Type B pancreatic cell (in vitro differentiated cells): ENCODE data around the gene SETSIP. TPM values are rescaled to one million over a fixed set of nuclear protein-coding genes. Genes with fewer than 3 reads are reported as not detected.

Experiments
- DNase-seq: peaks from one replicate; pipeline ENCODE4 v3.0.0; 2021; ENCODE audit warnings: mixed read lengths; ENCODE audit not compliant: unreplicated experiment; ENCODE audit errors: extremely low spot score
- H3K27ac Mint-ChIP-seq: 2 replicates; pipeline ENCODE4 v1.8.0; 2021; ENCODE audit warnings: mild to moderate bottlenecking, mixed read lengths
- H3K27me3 Mint-ChIP-seq: 2 replicates; pipeline ENCODE4 v1.8.0; 2021; ENCODE audit warnings: mixed read lengths
- H3K36me3 Mint-ChIP-seq: 2 replicates; pipeline ENCODE4 v1.8.0; 2021; ENCODE audit warnings: mixed read lengths
- H3K4me1 Mint-ChIP-seq: one replicate; pipeline ENCODE4 v1.8.0; 2021; ENCODE audit warnings: mixed read lengths; ENCODE audit not compliant: unreplicated experiment
- H3K4me3 Mint-ChIP-seq: 2 replicates; pipeline ENCODE4 v1.8.0; 2021; ENCODE audit warnings: mild to moderate bottlenecking, mixed read lengths
- H3K9me3 Mint-ChIP-seq: 2 replicates; pipeline ENCODE4 v1.8.0; 2021; ENCODE audit warnings: mixed read lengths
- total RNA-seq: library from RNA; stranded (reverse); gene quantifications from 2 replicates; pipeline ENCODE4 v1.2.1, GENCODE V29; 2021; ENCODE audit warnings: low replicate concordance
- TF ChIP-seq, protein P1 (sequence below): fragments of 200-600 bp; sonication (generic); conservative IDR thresholded peaks from 2 replicates; pipeline ENCODE4 v1.5.0; 2021; ENCODE audit warnings: antibody characterized with exemption, mild to moderate bottlenecking

SETSIP gene
- total RNA-seq, 1 donor from 2014 or later, result not detected

GRCh38 chr1:92105546-92106081 is 30.4 kb upstream of the SETSIP start:
- no peak for DNase-seq
- Mint-ChIP-seq H3K27me3 (no peaks in the 10 kb centered on the region), H3K36me3 (peaks cover 4% of the 10 kb centered on the region), H3K4me3 (no peak overlapping the region), H3K4me1 (no peaks in the 10 kb centered on the region), H3K9me3 (no peaks in the 10 kb centered on the region), H3K27ac (no peak overlapping the region)
- TF ChIP-seq, protein P1, sequence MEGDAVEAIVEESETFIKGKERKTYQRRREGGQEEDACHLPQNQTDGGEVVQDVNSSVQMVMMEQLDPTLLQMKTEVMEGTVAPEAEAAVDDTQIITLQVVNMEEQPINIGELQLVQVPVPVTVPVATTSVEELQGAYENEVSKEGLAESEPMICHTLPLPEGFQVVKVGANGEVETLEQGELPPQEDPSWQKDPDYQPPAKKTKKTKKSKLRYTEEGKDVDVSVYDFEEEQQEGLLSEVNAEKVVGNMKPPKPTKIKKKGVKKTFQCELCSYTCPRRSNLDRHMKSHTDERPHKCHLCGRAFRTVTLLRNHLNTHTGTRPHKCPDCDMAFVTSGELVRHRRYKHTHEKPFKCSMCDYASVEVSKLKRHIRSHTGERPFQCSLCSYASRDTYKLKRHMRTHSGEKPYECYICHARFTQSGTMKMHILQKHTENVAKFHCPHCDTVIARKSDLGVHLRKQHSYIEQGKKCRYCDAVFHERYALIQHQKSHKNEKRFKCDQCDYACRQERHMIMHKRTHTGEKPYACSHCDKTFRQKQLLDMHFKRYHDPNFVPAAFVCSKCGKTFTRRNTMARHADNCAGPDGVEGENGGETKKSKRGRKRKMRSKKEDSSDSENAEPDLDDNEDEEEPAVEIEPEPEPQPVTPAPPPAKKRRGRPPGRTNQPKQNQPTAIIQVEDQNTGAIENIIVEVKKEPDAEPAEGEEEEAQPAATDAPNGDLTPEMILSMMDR, result no peak

GRCh38 chr1:92096317-92096716 is 21.1 kb upstream of the SETSIP start:
- Mint-ChIP-seq H3K36me3 (no peaks in the 10 kb centered on the region), H3K27ac (no peak overlapping the region), H3K4me3 (no peak overlapping the region), H3K9me3 (no peaks in the 10 kb centered on the region), H3K4me1 (no peaks in the 10 kb centered on the region), H3K27me3 (no peaks in the 10 kb centered on the region)
- no peak for DNase-seq
- TF ChIP-seq, protein P1, result no peak

- H3K27ac Mint-ChIP-seq, result no peak overlapping the region
- TF ChIP-seq, protein P1, result no peak
- H3K4me3 Mint-ChIP-seq, result no peak overlapping the region
- no peaks in the 10 kb centered on the region for H3K27me3 Mint-ChIP-seq
- H3K4me1 Mint-ChIP-seq, result no peaks in the 10 kb centered on the region
- DNase-seq, result no peak
- H3K36me3 Mint-ChIP-seq, result no peaks in the 10 kb centered on the region
- H3K9me3 Mint-ChIP-seq, result no peaks in the 10 kb centered on the region
Observed at GRCh38 chr1:92095874-92096273, 20.7 kb upstream of the SETSIP start.

GRCh38 chr1:92094595-92094994 is 19.4 kb upstream of the SETSIP start:
- DNase-seq, result no peak
- Mint-ChIP-seq H3K4me3 (no peak overlapping the region), H3K27ac (no peak overlapping the region), H3K9me3 (no peaks in the 10 kb centered on the region), H3K27me3 (no peaks in the 10 kb centered on the region), H3K36me3 (no peaks in the 10 kb centered on the region), H3K4me1 (no peaks in the 10 kb centered on the region)
- TF ChIP-seq, protein P1, result no peak

DNA sequence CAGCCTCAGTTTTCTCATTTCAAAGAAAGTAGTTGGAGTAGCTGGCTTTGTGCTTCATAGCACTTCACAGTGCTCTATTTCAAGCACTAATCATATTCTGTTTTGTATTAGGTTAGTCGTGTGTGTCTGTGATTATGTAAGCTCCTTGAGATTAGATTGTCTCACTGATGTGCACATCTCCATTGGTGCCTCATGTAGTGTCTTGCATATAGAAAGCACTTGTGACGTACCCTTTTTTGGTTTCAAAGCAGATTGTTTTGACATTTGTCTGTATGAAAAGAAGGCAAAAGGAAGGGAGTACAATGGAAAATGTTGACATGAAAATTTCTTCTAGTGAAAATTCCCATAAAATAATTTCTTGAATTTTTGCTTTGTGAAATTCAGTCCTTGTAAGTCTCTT is 18.9 kb upstream of the SETSIP start:
- DNase-seq, result no peak
- Mint-ChIP-seq H3K4me1 (no peaks in the 10 kb centered on the region), H3K27me3 (no peaks in the 10 kb centered on the region), H3K27ac (no peak overlapping the region), H3K9me3 (no peaks in the 10 kb centered on the region), H3K36me3 (no peaks in the 10 kb centered on the region), H3K4me3 (no peak overlapping the region)
- TF ChIP-seq, protein P1, result no peak

GRCh38 chr1:92091625-92092024 is 16.4 kb upstream of the SETSIP start:
- Mint-ChIP-seq H3K27ac (no peak overlapping the region), H3K27me3 (no peaks in the 10 kb centered on the region), H3K9me3 (peaks cover 8% of the 10 kb centered on the region), H3K4me3 (no peak overlapping the region), H3K36me3 (peaks cover 4% of the 10 kb centered on the region), H3K4me1 (no peaks in the 10 kb centered on the region)
- TF ChIP-seq, protein P1, result no peak
- DNase-seq, result no peak
